Measurements from ENCODE around the gene RARRES1.

DNA sequence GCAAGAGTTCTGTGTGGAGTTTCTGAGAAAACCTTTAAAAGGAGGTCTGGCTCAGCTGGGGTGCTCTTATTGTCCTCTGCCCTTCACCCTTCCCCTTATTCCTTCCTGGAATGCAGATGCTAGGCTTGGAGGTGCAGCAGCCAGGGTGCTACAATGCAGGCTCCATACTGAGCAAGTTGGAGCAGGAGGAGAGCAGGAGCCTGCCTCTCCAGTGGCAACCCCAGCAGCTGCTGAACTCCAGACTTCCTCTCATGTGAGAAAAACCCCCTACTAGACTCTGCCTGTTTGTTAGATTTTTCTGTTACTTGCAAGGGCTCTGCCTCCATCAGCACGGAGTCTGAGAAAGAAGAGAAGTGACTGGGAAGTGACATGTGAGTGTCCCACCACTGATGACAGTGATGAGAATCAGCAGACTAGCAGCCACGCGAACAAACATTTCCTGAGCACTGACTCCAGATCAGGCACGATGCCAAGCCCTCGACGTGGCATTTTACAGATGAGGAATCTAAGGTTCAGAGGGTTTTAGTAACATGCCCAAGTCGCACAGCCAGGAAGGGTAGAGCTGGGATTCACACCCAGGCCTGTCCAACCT, 16.1 kb upstream of the RARRES1 start:
- TF ChIP-seq SREBF2 (IDR thresholded peaks at IDR 0.05) (no peak), KDM1A (IDR thresholded peaks at IDR 0.05; ENCODE audit: low read depth) (no peak), JUN (IDR thresholded peaks at IDR 0.05) (no peak), EP300 (IDR thresholded peaks at IDR 0.05) (no peak), HOXA7 (CRISPR knock-in tag; IDR thresholded peaks at IDR 0.05) (no peak), RNF2 (IDR thresholded peaks at IDR 0.05; ENCODE audit: borderline replicate concordance, low read depth) (no peak), RAD21 (conservative IDR thresholded peaks at IDR 0.05 in 1 of 2, IDR thresholded peaks at IDR 0.05 in 1 of 2) (no peak), CBX2 (IDR thresholded peaks at IDR 0.05; ENCODE audit: borderline replicate concordance, low read depth) (no peak)
- TF ChIP-seq, protein P1, sequence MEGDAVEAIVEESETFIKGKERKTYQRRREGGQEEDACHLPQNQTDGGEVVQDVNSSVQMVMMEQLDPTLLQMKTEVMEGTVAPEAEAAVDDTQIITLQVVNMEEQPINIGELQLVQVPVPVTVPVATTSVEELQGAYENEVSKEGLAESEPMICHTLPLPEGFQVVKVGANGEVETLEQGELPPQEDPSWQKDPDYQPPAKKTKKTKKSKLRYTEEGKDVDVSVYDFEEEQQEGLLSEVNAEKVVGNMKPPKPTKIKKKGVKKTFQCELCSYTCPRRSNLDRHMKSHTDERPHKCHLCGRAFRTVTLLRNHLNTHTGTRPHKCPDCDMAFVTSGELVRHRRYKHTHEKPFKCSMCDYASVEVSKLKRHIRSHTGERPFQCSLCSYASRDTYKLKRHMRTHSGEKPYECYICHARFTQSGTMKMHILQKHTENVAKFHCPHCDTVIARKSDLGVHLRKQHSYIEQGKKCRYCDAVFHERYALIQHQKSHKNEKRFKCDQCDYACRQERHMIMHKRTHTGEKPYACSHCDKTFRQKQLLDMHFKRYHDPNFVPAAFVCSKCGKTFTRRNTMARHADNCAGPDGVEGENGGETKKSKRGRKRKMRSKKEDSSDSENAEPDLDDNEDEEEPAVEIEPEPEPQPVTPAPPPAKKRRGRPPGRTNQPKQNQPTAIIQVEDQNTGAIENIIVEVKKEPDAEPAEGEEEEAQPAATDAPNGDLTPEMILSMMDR (IDR thresholded peaks at IDR 0.05), result no peak
